Esophagus squamous epithelium (tissue), 4 donors: Measurements from ENCODE around the gene GNPTG.
A peak's percentile ranks its signal among the peaks of the same experiment; 100 is the strongest.

Source experiments
- POLR2A ChIP-seq, 4 donors: fragments of 450-650 bp; IDR thresholded peaks; one replicate each; pipeline ENCODE4 v1.6.1; 2017; ENCODE audit warnings: antibody characterized with exemption in 4 of 4, mild to moderate bottlenecking in 4 of 4, moderate library complexity in 3 of 4
- TF ChIP-seq, protein P1 (sequence below), 6 experiments: fragments of 450-650 bp in 4 of 6; fragments of 200-600 bp in 2 of 6; sonication (generic) in 2 of 6; IDR thresholded peaks; one replicate each; pipeline ENCODE4 v1.5.1; 2016 to 2019; ENCODE audit warnings: antibody characterized with exemption in 6 of 6, mild to moderate bottlenecking in 4 of 6, moderate library complexity in 4 of 6

DNA sequence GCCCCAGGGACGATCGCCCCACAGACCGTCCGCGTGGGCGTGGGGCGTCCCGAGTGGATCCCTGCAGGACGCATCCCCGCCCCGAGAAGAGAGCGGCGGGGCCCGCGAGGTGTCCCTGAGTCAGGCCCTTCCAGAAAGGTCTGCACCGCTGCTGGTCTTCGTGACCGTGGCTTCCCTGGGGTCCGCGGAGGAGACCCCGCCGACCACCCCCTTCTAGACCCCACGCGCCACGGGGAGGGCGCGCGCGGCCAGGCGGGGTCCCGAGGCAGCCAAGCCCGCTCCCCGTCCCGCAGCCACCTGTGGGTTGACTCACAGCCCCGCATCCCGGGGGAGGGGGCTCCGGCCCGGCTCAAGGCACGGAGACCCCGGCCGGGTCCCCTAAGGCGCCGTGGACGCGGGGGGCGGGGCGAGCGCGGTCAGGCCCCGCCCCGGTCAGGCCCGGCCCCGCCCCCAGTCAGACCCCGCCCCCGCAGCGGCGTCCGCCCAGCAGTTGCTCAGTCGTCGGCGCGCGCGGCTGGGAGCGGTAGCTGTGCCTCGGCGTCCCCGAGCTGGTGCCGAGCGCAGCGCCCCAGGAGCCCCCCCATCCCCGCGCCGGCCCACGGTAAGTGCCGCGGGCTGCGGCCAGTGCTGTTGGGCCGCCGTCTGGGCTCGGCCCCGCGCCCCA is 18.4 kb upstream of the GNPTG start, which contains the start of gene BAIAP3:
- TF ChIP-seq, protein P1, sequence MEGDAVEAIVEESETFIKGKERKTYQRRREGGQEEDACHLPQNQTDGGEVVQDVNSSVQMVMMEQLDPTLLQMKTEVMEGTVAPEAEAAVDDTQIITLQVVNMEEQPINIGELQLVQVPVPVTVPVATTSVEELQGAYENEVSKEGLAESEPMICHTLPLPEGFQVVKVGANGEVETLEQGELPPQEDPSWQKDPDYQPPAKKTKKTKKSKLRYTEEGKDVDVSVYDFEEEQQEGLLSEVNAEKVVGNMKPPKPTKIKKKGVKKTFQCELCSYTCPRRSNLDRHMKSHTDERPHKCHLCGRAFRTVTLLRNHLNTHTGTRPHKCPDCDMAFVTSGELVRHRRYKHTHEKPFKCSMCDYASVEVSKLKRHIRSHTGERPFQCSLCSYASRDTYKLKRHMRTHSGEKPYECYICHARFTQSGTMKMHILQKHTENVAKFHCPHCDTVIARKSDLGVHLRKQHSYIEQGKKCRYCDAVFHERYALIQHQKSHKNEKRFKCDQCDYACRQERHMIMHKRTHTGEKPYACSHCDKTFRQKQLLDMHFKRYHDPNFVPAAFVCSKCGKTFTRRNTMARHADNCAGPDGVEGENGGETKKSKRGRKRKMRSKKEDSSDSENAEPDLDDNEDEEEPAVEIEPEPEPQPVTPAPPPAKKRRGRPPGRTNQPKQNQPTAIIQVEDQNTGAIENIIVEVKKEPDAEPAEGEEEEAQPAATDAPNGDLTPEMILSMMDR (IDR thresholded peaks at IDR 0.05): no peak
- peak in 1 of 4 donors; percentile 58 for TF ChIP-seq POLR2A (IDR thresholded peaks at IDR 0.05)
